GM12878 (cell line): ENCODE results near the gene SKIC8. TPM values are rescaled to one million over a fixed set of nuclear protein-coding genes. Genes with fewer than 3 reads are reported as not detected.

Experiments
- ATAC-seq: fragments of 200-7000 bp; cut with Tn5 transposase; 3 replicates; pipeline ENCODE4 v1.9.1; 2020; ENCODE audit warnings: mild to moderate bottlenecking, moderate library complexity
- BruUV-seq: library from RNA; stranded (reverse); fragments of 400-500 nt; replicated peaks from 2 replicates; lab custom pipeline; 2021; lab: Mats Ljungman, UMichigan
- CTCF ChIA-PET: fragments of 300-600 bp; sonication (Branson Sonifier 250); formaldehyde crosslinking; extraction: SDS; loops from one replicate; lab custom pipeline; 2021; ENCODE audit warnings: inconsistent platforms; lab: Yijun Ruan, JAX
- POLR2A ChIA-PET: fragments of 350-600 bp; formaldehyde crosslinking; extraction: SDS; loops from one replicate; lab custom pipeline; 2021; ENCODE audit warnings: inconsistent platforms; lab: Charles Lee
- RAD21 ChIA-PET: fragments of 300-600 bp; sonication (Branson Sonifier 250); formaldehyde crosslinking; loops from one replicate; lab custom pipeline; 2023; ENCODE audit warnings: antibody characterized with exemption; ENCODE audit not compliant: unreplicated experiment; lab: Charles Lee
- SMC1A ChIA-PET: fragments of 300-600 bp; sonication (Branson Sonifier 250); formaldehyde crosslinking; loops from one replicate; lab custom pipeline; 2023; ENCODE audit not compliant: unreplicated experiment, uncharacterized antibody; lab: Charles Lee
- DNase-seq: peaks from one replicate; pipeline ENCODE4 v3.0.0-alpha.2; 2011; ENCODE audit warnings: low read depth, low spot score
- FAIRE-seq: peaks from 3 replicates; lab custom pipeline; 2011; peaks lifted over from hg19 to GRCh38; lab: Jason Lieb, UNC
- H2AFZ ChIP-seq: 2 replicates; pipeline ENCODE4 v1.6.0; 2011; ENCODE audit warnings: low read depth, low read length, control low read depth; ENCODE audit not compliant: control insufficient read depth
- H3K27ac ChIP-seq: 2 replicates; pipeline ENCODE4 v1.5.1; 2011; ENCODE audit warnings: control low read depth; ENCODE audit not compliant: control insufficient read depth, insufficient read depth
- H3K27me3 ChIP-seq, 2 experiments: replicated peaks in 1 of 2; 2 replicates each; pipeline versions ENCODE4 v1.6.0 to v1.6.1; 2011; ENCODE audit warnings: low read length in 1 of 2; ENCODE audit not compliant: control insufficient read depth in 2 of 2, insufficient read depth in 2 of 2
- H3K36me3 ChIP-seq, 2 experiments: 2 replicates each; pipeline ENCODE4 v1.5.1; 2011; ENCODE audit warnings: low read length in 1 of 2; ENCODE audit not compliant: control insufficient read depth in 2 of 2, insufficient read depth in 2 of 2
- H3K4me1 ChIP-seq: 2 replicates; pipeline ENCODE4 v1.6.1; 2011; ENCODE audit warnings: mild to moderate bottlenecking, low read length, moderate library complexity, mixed read lengths; ENCODE audit not compliant: control insufficient read depth, insufficient read depth
- H3K4me2 ChIP-seq: 2 replicates; pipeline ENCODE4 v1.6.0; 2011; ENCODE audit warnings: control low read depth; ENCODE audit not compliant: control insufficient read depth, insufficient read depth
- H3K4me3 ChIP-seq: fragments of 200-600 bp; sonication (generic); 2 replicates; pipeline ENCODE4 v1.5.1; 2016
- H3K79me2 ChIP-seq: 2 replicates; pipeline ENCODE4 v1.6.0; 2011; ENCODE audit warnings: low read length; ENCODE audit not compliant: control insufficient read depth, insufficient read depth
- H3K9ac ChIP-seq: 2 replicates; pipeline ENCODE4 v1.8.0; 2011; ENCODE audit warnings: low read length, control low read depth, mixed read lengths; ENCODE audit not compliant: control insufficient read depth, insufficient read depth
- H3K9me3 ChIP-seq: replicated peaks from 3 replicates; pipeline ENCODE4 v1.5.1; 2011; ENCODE audit warnings: mild to moderate bottlenecking, low read length; ENCODE audit not compliant: control insufficient read depth, insufficient read depth
- H4K20me1 ChIP-seq: 2 replicates; pipeline ENCODE4 v1.6.0; 2011; ENCODE audit not compliant: control insufficient read depth, insufficient read depth
- ASH2L ChIP-seq: fragments of 300-600, 200-600 bp; sonication (generic); IDR thresholded peaks from 2 replicates; pipeline ENCODE4 v1.6.1; 2017; ENCODE audit warnings: low read depth, mild to moderate bottlenecking, borderline replicate concordance
- ATF7 ChIP-seq: fragments of 450-650 bp; IDR thresholded peaks from 2 replicates; pipeline ENCODE4 v1.6.1; 2016; ENCODE audit warnings: low read depth, mild to moderate bottlenecking
- E2F4 ChIP-seq: IDR thresholded peaks from 2 replicates; pipeline ENCODE4 v1.6.1; 2012; ENCODE audit warnings: low read depth, low read length, improper control_type of control experiment
- HDGF ChIP-seq: fragments of 450-650 bp; IDR thresholded peaks from 2 replicates; pipeline ENCODE4 v1.6.1; 2016; ENCODE audit warnings: antibody characterized with exemption
- LARP7 ChIP-seq: fragments of 450-650 bp; IDR thresholded peaks from 2 replicates; pipeline ENCODE4 v1.6.1; 2017; ENCODE audit warnings: mild to moderate bottlenecking
- MEF2B ChIP-seq: fragments of 450-650 bp; IDR thresholded peaks from 2 replicates; pipeline ENCODE4 v1.6.1; 2018; ENCODE audit warnings: mild to moderate bottlenecking, moderate library complexity; ENCODE audit not compliant: partially characterized antibody, poor library complexity, severe bottlenecking
- MLLT1 ChIP-seq: fragments of 450-650 bp; IDR thresholded peaks from 2 replicates; pipeline ENCODE4 v1.6.1; 2016; ENCODE audit warnings: mild to moderate bottlenecking
- RELA ChIP-seq: fragments of 450-650 bp; IDR thresholded peaks from 2 replicates; pipeline ENCODE4 v1.8.0; 2014; ENCODE audit warnings: borderline replicate concordance; ENCODE audit not compliant: partially characterized antibody
- SP1 ChIP-seq: IDR thresholded peaks from one replicate; pipeline ENCODE4 v1.6.1; 2011; ENCODE audit warnings: low read depth, low read length
- WGBS: methylation state at CpG from one replicate; pipeline ENCODE4 v1.1.6; 2016; ENCODE audit warnings: low lambda C conversion rate; ENCODE audit not compliant: insufficient replicate concordance, insufficient coverage; ENCODE audit errors: missing lambda C conversion rate; 5-methylcytosine and 5-hydroxymethylcytosine counted together
- in situ Hi-C: fragments of 300-500 bp; cut with MboI; formaldehyde crosslinking; loops from 9 replicates; pipeline ENCODE4 v1.14.3; 2018; ENCODE audit warnings: mixed read lengths
- intact Hi-C: fragments of 100-400 bp; cut with micrococcal nuclease; formaldehyde crosslinking; loops from one replicate; pipeline ENCODE4 v1.14.2; 2022; ENCODE audit not compliant: unreplicated experiment
- polyA plus RNA-seq, 11 experiments: library from polyadenylated mRNA; depleted of rRNA in 4 of 11; unstranded in 6 of 11; stranded (reverse) in 5 of 11; fragments of >200 nt; fragmentation: Nextera tagmentation in 4 of 11; fragmentation: Illumina TruSeq in 1 of 11; extraction: Ambion mirVana in 4 of 11; extraction: Trizol in 1 of 11; gene quantifications; 1 replicate in 1 of 11; 2 replicates in 10 of 11; pipeline versions ENCODE4 v1.2.1 to v1.2.3, GENCODE V29; 2011 to 2016; ENCODE audit warnings: inconsistent platforms in 2 of 11, missing spikeins in 2 of 11, low read depth in 1 of 11
- total RNA-seq, 4 experiments: library from RNA; depleted of rRNA in 3 of 4; stranded (reverse); fragments of >200 nt in 3 of 4; fragmentation: Illumina TruSeq in 1 of 4; extraction: Trizol in 1 of 4; gene quantifications; 2 replicates each; pipeline versions ENCODE4 v1.2.1 to v1.2.3, GENCODE V29; 2013 to 2021

Gene SKIC8
- total and polyA plus RNA-seq, 10 of the 15 experiments (the other 5 are each of a cell fraction or from before 2014, with no cell fraction given) = 57.0 to 288 (median 128) TPM

- ChIA-PET POLR2A (interaction anchor here (0.5 kb wide), 1 partner anchor 236 kb away, joined by 3 read pairs; no protein-coding TSS in a partner anchor), CTCF (no interaction called here), SMC1A (no interaction called here), RAD21 (no interaction called here)
- no peak overlapping the region for H3K9ac ChIP-seq
- H3K4me2 ChIP-seq = no peak overlapping the region
- H3K4me1 ChIP-seq = no peaks in the 10 kb centered on the region
- intact Hi-C loops (no loop called here), in situ Hi-C loops (no loop called here)
- no peaks in the 10 kb centered on the region for H3K36me3 ChIP-seq
- no peaks in the 10 kb centered on the region for H3K79me2 ChIP-seq
- no peak overlapping the region for H3K27ac ChIP-seq
- 0 out of 4 replicates have a peak, but pooled peaks cover 0 to 1% of the 10 kb centered on the region in 2 experiments for H3K27me3 ChIP-seq
- TF ChIP-seq HDGF = no peak
- TF ChIP-seq MLLT1 = no peak
- TF ChIP-seq E2F4 = no peak
- no peak for TF ChIP-seq MEF2B
- TF ChIP-seq LARP7 = no peak
- TF ChIP-seq ASH2L = no peak
- no peak for TF ChIP-seq SP1
- no peak for TF ChIP-seq ATF7
- TF ChIP-seq RELA = no peak
- H2AFZ ChIP-seq = no peak overlapping the region
- no peak for DNase-seq
- FAIRE-seq = no peak
- H3K9me3 ChIP-seq = no peaks in the 10 kb centered on the region
- H4K20me1 ChIP-seq = no peaks in the 10 kb centered on the region
- 44% methylated on average over 15 of the region's 15 CpGs for WGBS
- H3K4me3 ChIP-seq = no peak overlapping the region
- no TSS peak for BruUV-seq
- no peak for ATAC-seq
Observed at GRCh38 chr15:78322243-78322642, 22.8 kb upstream of the SKIC8 start.
